Measurements from ENCODE around the gene MROH2A. TPM values are rescaled to one million over a fixed set of nuclear protein-coding genes. Genes with fewer than 3 reads are reported as not detected.
"Not testable (repeated sequence)": the region's sequence is repeated elsewhere in the genome, so short reads cannot be mapped to it uniquely, and the experiment has no call there.

Gene MROH2A
- not detected in 2 replicates for total RNA-seq

GRCh38 chr2:233778030-233778429 is at the start of gene MROH2A:
TSS of gene MROH2A (plus strand) at chr2:233778330. CDS start at chr2:233779359, 1,029 bp downstream.
- DNase-seq (ENCODE audit: low read depth) = no peak
- no peak for TF ChIP-seq CTCF (conservative IDR thresholded peaks at IDR 0.05; ENCODE audit: low read depth, low read length)
- no peak within 1 kb of the TSS for H3K4me3 ChIP-seq (ENCODE audit: low read depth, low read length)

- no peak for TF ChIP-seq CTCF (conservative IDR thresholded peaks at IDR 0.05; ENCODE audit: low read depth, low read length)
- DNase-seq (ENCODE audit: low read depth) = no peak
- no peak within 1 kb of the TSS for H3K4me3 ChIP-seq (ENCODE audit: low read depth, low read length)
Measured at GRCh38 chr2:233728723-233729301, 49.3 kb upstream of the MROH2A start, which contains the start of gene UGT1A3. TSS of gene UGT1A3 (plus strand) at chr2:233729042. CDS start at chr2:233729127, 85 bp downstream.

- H3K4me3 ChIP-seq (ENCODE audit: low read depth, low read length); DNase-seq (ENCODE audit: low read depth): not testable (repeated sequence)
Measured at GRCh38 chr2:233736868-233737653, 41.1 kb upstream of the MROH2A start.

GRCh38 chr2:233740870-233741269 is 37.3 kb upstream of the MROH2A start:
- no peak for DNase-seq (ENCODE audit: low read depth)
- no peak for TF ChIP-seq CTCF (conservative IDR thresholded peaks at IDR 0.05; ENCODE audit: low read depth, low read length)
- H3K4me3 ChIP-seq (ENCODE audit: low read depth, low read length) = no peak overlapping the region

- no peak overlapping the region for H3K4me3 ChIP-seq (ENCODE audit: low read depth, low read length)
- no peak for DNase-seq (ENCODE audit: low read depth)
- no peak for TF ChIP-seq CTCF (conservative IDR thresholded peaks at IDR 0.05; ENCODE audit: low read depth, low read length)
Measured at GRCh38 chr2:233743464-233744259, 34.5 kb upstream of the MROH2A start.

GRCh38 chr2:233745073-233745755 is 32.9 kb upstream of the MROH2A start:
- TF ChIP-seq CTCF (conservative IDR thresholded peaks at IDR 0.05; ENCODE audit: low read depth, low read length) = no peak
- DNase-seq (ENCODE audit: low read depth) = no peak
- H3K4me3 ChIP-seq (ENCODE audit: low read depth, low read length) = no peak overlapping the region

- not testable (repeated sequence) for DNase-seq (ENCODE audit: low read depth)
Measured at GRCh38 chr2:233745838-233746237, 32.3 kb upstream of the MROH2A start.

More at GRCh38 chr2:233745838-233746237, 32.3 kb upstream of the MROH2A start:
- H3K4me3 ChIP-seq (ENCODE audit: low read depth, low read length) = not testable (repeated sequence)

Data from epithelial cell of proximal tubule (primary cell).